ENCODE measurements around the gene TSPYL1. TPM values are rescaled to one million over a fixed set of nuclear protein-coding genes. Genes with fewer than 3 reads are reported as not detected.

Gene TSPYL1
- total RNA-seq, 2 donors from 2014 or later = 60.0 to 74.9 TPM

DNA sequence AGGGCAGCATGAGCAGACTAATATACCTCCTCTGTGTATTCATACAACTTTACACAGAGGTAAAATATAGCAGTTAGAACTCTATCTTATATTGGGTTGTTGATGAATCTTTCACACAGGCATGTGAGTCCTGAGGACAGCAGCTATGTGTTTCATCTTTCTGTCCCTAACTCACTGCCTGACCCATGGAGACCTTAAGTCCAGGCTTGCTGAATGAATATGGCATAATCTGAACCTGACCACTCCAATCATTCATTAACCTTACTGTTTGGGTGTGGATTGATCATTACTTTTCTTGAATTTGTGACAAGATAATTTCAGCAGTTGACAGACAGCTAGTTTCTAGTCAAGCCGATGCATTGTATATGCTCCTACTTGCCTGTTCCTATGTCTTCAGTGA, 27.3 kb upstream of the TSPYL1 start:
- DNase-seq (ENCODE audit: low spot score) = no peak
- Histone ChIP-seq H3K36me3 (no peaks in the 10 kb centered on the region), H3K4me1 (ENCODE audit: control insufficient read depth in 1 of 2, low read depth in 2 of 2) (no peaks in the 10 kb centered on the region), H3K27ac (no peak overlapping the region), H3K4me3 (no peak overlapping the region), H3K9me3 (no peaks in the 10 kb centered on the region), H3K27me3 (replicated peaks; ENCODE audit: insufficient read depth) (no peaks in the 10 kb centered on the region)
- TF ChIP-seq, protein P1, sequence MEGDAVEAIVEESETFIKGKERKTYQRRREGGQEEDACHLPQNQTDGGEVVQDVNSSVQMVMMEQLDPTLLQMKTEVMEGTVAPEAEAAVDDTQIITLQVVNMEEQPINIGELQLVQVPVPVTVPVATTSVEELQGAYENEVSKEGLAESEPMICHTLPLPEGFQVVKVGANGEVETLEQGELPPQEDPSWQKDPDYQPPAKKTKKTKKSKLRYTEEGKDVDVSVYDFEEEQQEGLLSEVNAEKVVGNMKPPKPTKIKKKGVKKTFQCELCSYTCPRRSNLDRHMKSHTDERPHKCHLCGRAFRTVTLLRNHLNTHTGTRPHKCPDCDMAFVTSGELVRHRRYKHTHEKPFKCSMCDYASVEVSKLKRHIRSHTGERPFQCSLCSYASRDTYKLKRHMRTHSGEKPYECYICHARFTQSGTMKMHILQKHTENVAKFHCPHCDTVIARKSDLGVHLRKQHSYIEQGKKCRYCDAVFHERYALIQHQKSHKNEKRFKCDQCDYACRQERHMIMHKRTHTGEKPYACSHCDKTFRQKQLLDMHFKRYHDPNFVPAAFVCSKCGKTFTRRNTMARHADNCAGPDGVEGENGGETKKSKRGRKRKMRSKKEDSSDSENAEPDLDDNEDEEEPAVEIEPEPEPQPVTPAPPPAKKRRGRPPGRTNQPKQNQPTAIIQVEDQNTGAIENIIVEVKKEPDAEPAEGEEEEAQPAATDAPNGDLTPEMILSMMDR (IDR thresholded peaks at IDR 0.05) = no peak
- ATAC-seq (ENCODE audit: insufficient number of reproducible peaks, low FRiP score, low read depth) = no peak

DNA sequence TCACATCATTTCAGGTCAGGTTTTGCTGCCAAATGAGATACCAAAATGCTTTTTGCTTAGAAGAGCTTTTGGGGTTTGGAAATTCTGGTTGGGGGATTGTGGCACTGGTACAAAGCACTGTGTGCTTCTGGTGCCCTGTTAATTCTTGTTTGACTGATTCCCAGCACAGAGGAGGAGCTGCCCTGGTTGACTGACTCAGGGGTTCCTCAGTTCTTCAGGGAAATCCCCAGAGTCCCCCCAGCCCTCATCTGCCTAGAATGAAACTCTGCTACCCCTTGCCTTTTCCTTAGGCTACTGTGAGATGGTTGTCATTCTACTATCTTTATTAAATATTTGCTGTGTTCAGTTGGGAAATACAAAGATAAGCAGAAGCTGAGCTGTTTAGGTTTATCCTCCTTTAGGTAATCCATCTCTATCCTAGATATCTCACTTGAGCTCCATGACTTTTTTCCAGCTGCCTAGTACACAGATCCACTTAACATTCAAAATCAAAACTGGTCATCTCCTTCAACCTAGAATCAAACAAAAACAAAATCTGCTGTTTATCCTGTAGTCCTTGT, 24.9 kb upstream of the TSPYL1 start:
- H3K36me3 ChIP-seq = no peaks in the 10 kb centered on the region
- peaks cover 12 to 13% of the 10 kb centered on the region in 2 donors for H3K4me1 ChIP-seq (ENCODE audit: control insufficient read depth in 1 of 2, low read depth in 2 of 2)
- no peaks in the 10 kb centered on the region for H3K9me3 ChIP-seq
- ATAC-seq (ENCODE audit: insufficient number of reproducible peaks, low FRiP score, low read depth) (no peak), DNase-seq (ENCODE audit: low spot score) (no peak)
- no peak overlapping the region for H3K27ac ChIP-seq
- TF ChIP-seq, protein P1 (IDR thresholded peaks at IDR 0.05) = no peak
- H3K27me3 ChIP-seq (replicated peaks; ENCODE audit: insufficient read depth) = no peaks in the 10 kb centered on the region
- H3K4me3 ChIP-seq = no peak overlapping the region

DNA sequence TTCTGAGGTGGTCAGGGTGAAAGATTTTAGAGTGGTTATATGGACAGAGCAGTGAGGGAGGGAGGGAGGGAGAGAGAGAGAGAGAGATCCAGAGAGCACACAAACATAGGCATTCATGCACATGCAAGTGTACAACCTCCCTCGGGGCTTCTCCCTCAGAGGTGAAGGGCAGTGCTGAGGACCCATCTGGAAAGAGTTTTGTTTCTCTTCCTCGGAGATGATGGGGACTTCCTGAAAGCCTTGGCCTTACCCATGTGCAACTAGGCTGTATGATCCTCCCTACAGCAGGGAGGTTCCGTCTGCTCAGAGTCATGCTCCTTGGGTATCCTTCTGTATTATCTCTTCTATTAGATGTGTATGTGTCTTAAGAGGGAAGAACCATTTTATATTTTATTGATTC, 21.4 kb upstream of the TSPYL1 start:
- ATAC-seq (ENCODE audit: insufficient number of reproducible peaks, low FRiP score, low read depth) (no peak), DNase-seq (ENCODE audit: low spot score) (no peak)
- Histone ChIP-seq H3K9me3 (peaks cover 4% of the 10 kb centered on the region), H3K36me3 (no peaks in the 10 kb centered on the region), H3K27me3 (replicated peaks; ENCODE audit: insufficient read depth) (no peaks in the 10 kb centered on the region), H3K27ac (no peak overlapping the region), H3K4me1 (ENCODE audit: control insufficient read depth in 1 of 2, low read depth in 2 of 2) (peaks cover 13 to 14% of the 10 kb centered on the region in 2 donors), H3K4me3 (no peak overlapping the region)
- TF ChIP-seq, protein P1 (IDR thresholded peaks at IDR 0.05) = no peak

DNA sequence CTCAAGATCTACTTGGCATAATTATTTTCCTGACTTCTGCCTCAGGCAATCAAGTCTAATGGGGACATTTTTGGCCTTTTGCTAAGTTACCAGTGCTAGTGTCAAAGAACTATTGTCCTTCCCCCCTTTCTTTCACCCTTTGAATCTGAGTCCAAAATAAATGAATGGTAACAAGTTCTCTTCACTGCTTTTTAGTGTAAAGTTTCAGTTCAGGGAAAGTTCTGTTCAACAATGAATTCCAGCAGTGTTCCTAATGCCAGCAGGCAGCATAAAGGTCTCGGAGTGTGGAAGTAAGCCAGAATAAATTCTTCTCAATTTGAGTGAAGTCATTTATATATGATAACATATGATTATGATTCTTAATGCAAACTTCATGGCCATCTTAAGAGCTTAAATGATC, 20.8 kb upstream of the TSPYL1 start:
- peaks cover 13 to 14% of the 10 kb centered on the region in 2 donors for H3K4me1 ChIP-seq (ENCODE audit: control insufficient read depth in 1 of 2, low read depth in 2 of 2)
- H3K9me3 ChIP-seq = peaks cover 4% of the 10 kb centered on the region
- no peak for ATAC-seq (ENCODE audit: insufficient number of reproducible peaks, low FRiP score, low read depth)
- TF ChIP-seq, protein P1 (IDR thresholded peaks at IDR 0.05) = no peak
- no peak overlapping the region for H3K27ac ChIP-seq
- no peak for DNase-seq (ENCODE audit: low spot score)
- H3K36me3 ChIP-seq = no peaks in the 10 kb centered on the region
- no peak overlapping the region for H3K4me3 ChIP-seq
- no peaks in the 10 kb centered on the region for H3K27me3 ChIP-seq (replicated peaks; ENCODE audit: insufficient read depth)

DNA sequence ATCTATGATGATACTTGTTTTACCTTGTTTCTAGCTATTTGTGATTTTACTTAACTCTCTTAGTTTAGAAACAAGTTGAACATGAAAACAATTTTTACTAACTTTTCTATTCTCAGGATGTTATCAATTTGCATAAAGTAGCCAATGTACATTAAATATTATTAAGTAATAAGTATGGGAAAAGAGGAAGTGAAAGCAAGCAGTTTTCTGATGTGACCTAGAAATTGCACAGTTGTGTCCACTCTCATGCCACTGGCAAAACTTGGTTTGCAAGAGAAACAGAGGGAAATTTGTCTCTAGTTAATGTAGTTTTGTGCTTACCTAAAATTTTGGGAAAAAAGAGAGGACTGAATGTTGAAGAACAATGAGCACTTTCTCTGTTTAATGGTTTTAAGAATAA, 19.2 kb upstream of the TSPYL1 start:
- H3K4me3 ChIP-seq = no peak overlapping the region
- no peaks in the 10 kb centered on the region for H3K36me3 ChIP-seq
- TF ChIP-seq, protein P1 (IDR thresholded peaks at IDR 0.05) = no peak
- H3K27ac ChIP-seq = no peak overlapping the region
- no peak for ATAC-seq (ENCODE audit: insufficient number of reproducible peaks, low FRiP score, low read depth)
- peaks cover 13 to 14% of the 10 kb centered on the region in 2 donors for H3K4me1 ChIP-seq (ENCODE audit: control insufficient read depth in 1 of 2, low read depth in 2 of 2)
- H3K27me3 ChIP-seq (replicated peaks; ENCODE audit: insufficient read depth) = no peaks in the 10 kb centered on the region
- no peak for DNase-seq (ENCODE audit: low spot score)
- peaks cover 4% of the 10 kb centered on the region for H3K9me3 ChIP-seq

All from thoracic aorta (tissue), 2 donors.